ENCODE data around the gene BCKDHA. TPM values are rescaled to one million over a fixed set of nuclear protein-coding genes. Genes with fewer than 3 reads are reported as not detected.

The BCKDHA gene
- total and polyA plus RNA-seq, 2 experiments from 2014 or later: 26.8 to 29.4 TPM

- H3K79me2 ChIP-seq (ENCODE audit: insufficient read depth): 0 out of 2 replicates have a peak, but pooled peaks cover 4% of the 10 kb centered on the region
- H3K9ac ChIP-seq: no peak overlapping the region
- no peak overlapping the region for H3K27ac ChIP-seq
- H3F3A ChIP-seq (ENCODE audit: insufficient read depth): no peaks in the 10 kb centered on the region
- H3K27me3 ChIP-seq (replicated peaks; ENCODE audit: insufficient read depth): no peaks in the 10 kb centered on the region
- TF ChIP-seq EZH2phosphoT487 (IDR thresholded peaks at IDR 0.05; ENCODE audit: insufficient read depth, low read depth) (no peak), EZH2 (IDR thresholded peaks at IDR 0.05; ENCODE audit: insufficient read depth, poor library complexity, severe bottlenecking) (no peak)
- no peaks in the 10 kb centered on the region for H3K36me3 ChIP-seq (ENCODE audit: low read depth)
- no peak overlapping the region for H3K4me2 ChIP-seq (ENCODE audit: unreplicated experiment)
- in situ Hi-C loops (cut with MboI): no loop called here
- H3K9me3 ChIP-seq (ENCODE audit: low read depth): no peaks in the 10 kb centered on the region
- H3K4me3 ChIP-seq: no peak overlapping the region
- no peaks in the 10 kb centered on the region for H4K20me1 ChIP-seq (ENCODE audit: insufficient read depth)
- peak; percentile 32 for DNase-seq
- WGBS, 2 experiments (ENCODE audit: low coverage in 1 of 2, low lambda C conversion rate in 2 of 2, missing lambda C conversion rate in 2 of 2): 73 to 75% methylated on average over 4 of the region's 4 CpGs
- 0 out of 2 replicates have a peak, but pooled peaks cover 6% of the 10 kb centered on the region for H3K4me1 ChIP-seq (ENCODE audit: insufficient read depth)
- no peak overlapping the region for H2AFZ ChIP-seq
- H3K9me2 ChIP-seq (ENCODE audit: insufficient read depth): no peaks in the 10 kb centered on the region
These were observed 11.7 kb downstream of the BCKDHA start for GRCh38 chr19:41409288-41409687.

GRCh38 chr19:41410336-41411054 is 12.9 kb downstream of the BCKDHA start:
- WGBS, 2 experiments (ENCODE audit: low coverage in 1 of 2, low lambda C conversion rate in 2 of 2, missing lambda C conversion rate in 2 of 2): 88 to 94% methylated on average over 15 to 23 of the region's 23 CpGs
- Histone ChIP-seq H3K36me3 (ENCODE audit: low read depth) (no peaks in the 10 kb centered on the region), H3K27ac (no peak overlapping the region), H3K27me3 (replicated peaks; ENCODE audit: insufficient read depth) (no peaks in the 10 kb centered on the region), H3K9me2 (ENCODE audit: insufficient read depth) (no peaks in the 10 kb centered on the region), H4K20me1 (ENCODE audit: insufficient read depth) (no peaks in the 10 kb centered on the region), H3K79me2 (ENCODE audit: insufficient read depth) (0 out of 2 replicates have a peak, but pooled peaks cover 4% of the 10 kb centered on the region), H2AFZ (no peak overlapping the region), H3K9me3 (ENCODE audit: low read depth) (no peaks in the 10 kb centered on the region), H3F3A (ENCODE audit: insufficient read depth) (no peaks in the 10 kb centered on the region), H3K4me3 (no peak overlapping the region), H3K4me1 (ENCODE audit: insufficient read depth) (0 out of 2 replicates have a peak, but pooled peaks cover 6% of the 10 kb centered on the region), H3K9ac (no peak overlapping the region), H3K4me2 (ENCODE audit: unreplicated experiment) (no peak overlapping the region)
- no peak for DNase-seq
- TF ChIP-seq EZH2 (IDR thresholded peaks at IDR 0.05; ENCODE audit: insufficient read depth, poor library complexity, severe bottlenecking): no peak
- TF ChIP-seq EZH2phosphoT487 (IDR thresholded peaks at IDR 0.05; ENCODE audit: insufficient read depth, low read depth): no peak
- in situ Hi-C loops (cut with MboI): no loop called here

- no peaks in the 10 kb centered on the region for H3K36me3 ChIP-seq (ENCODE audit: low read depth)
- in situ Hi-C loops (cut with MboI): no loop called here
- DNase-seq: no peak
These were observed 13.7 kb downstream of the BCKDHA start for GRCh38 chr19:41411100-41411967.

GRCh38 chr19:41411968-41412265 is 14.3 kb downstream of the BCKDHA start:
- H4K20me1 ChIP-seq (ENCODE audit: insufficient read depth): no peaks in the 10 kb centered on the region
- TF ChIP-seq EZH2 (IDR thresholded peaks at IDR 0.05; ENCODE audit: insufficient read depth, poor library complexity, severe bottlenecking) (no peak), EZH2phosphoT487 (IDR thresholded peaks at IDR 0.05; ENCODE audit: insufficient read depth, low read depth) (no peak)
- no peaks in the 10 kb centered on the region for H3K9me3 ChIP-seq (ENCODE audit: low read depth)
- H2AFZ ChIP-seq: no peak overlapping the region
- no peak overlapping the region for H3K9ac ChIP-seq
- H3K79me2 ChIP-seq (ENCODE audit: insufficient read depth): 0 out of 2 replicates have a peak, but pooled peaks cover 4% of the 10 kb centered on the region
- WGBS, 2 experiments (ENCODE audit: low coverage in 1 of 2, low lambda C conversion rate in 2 of 2, missing lambda C conversion rate in 2 of 2): 75 to 76% methylated on average over 11 of the region's 11 CpGs
- H3K4me2 ChIP-seq (ENCODE audit: unreplicated experiment): no peak overlapping the region
- no peaks in the 10 kb centered on the region for H3K9me2 ChIP-seq (ENCODE audit: insufficient read depth)
- in situ Hi-C loops (cut with MboI): no loop called here
- H3F3A ChIP-seq (ENCODE audit: insufficient read depth): no peaks in the 10 kb centered on the region
- DNase-seq: no peak
- no peaks in the 10 kb centered on the region for H3K27me3 ChIP-seq (replicated peaks; ENCODE audit: insufficient read depth)
- no peak overlapping the region for H3K27ac ChIP-seq
- H3K4me3 ChIP-seq: no peak overlapping the region
- 0 out of 2 replicates have a peak, but pooled peaks cover 6% of the 10 kb centered on the region for H3K4me1 ChIP-seq (ENCODE audit: insufficient read depth)
- H3K36me3 ChIP-seq (ENCODE audit: low read depth): no peaks in the 10 kb centered on the region

More at GRCh38 chr19:41411100-41411967, 13.7 kb downstream of the BCKDHA start:
- Histone ChIP-seq H2AFZ (no peak overlapping the region), H3K79me2 (ENCODE audit: insufficient read depth) (0 out of 2 replicates have a peak, but pooled peaks cover 4% of the 10 kb centered on the region), H3K4me2 (ENCODE audit: unreplicated experiment) (no peak overlapping the region), H3K9me2 (ENCODE audit: insufficient read depth) (no peaks in the 10 kb centered on the region), H3K27ac (no peak overlapping the region), H3K9me3 (ENCODE audit: low read depth) (no peaks in the 10 kb centered on the region), H3K27me3 (replicated peaks; ENCODE audit: insufficient read depth) (no peaks in the 10 kb centered on the region), H3K9ac (no peak overlapping the region), H3K4me3 (no peak overlapping the region), H3K4me1 (ENCODE audit: insufficient read depth) (0 out of 2 replicates have a peak, but pooled peaks cover 6% of the 10 kb centered on the region), H4K20me1 (ENCODE audit: insufficient read depth) (no peaks in the 10 kb centered on the region), H3F3A (ENCODE audit: insufficient read depth) (no peaks in the 10 kb centered on the region)
- TF ChIP-seq EZH2 (IDR thresholded peaks at IDR 0.05; ENCODE audit: insufficient read depth, poor library complexity, severe bottlenecking): no peak
- no peak for TF ChIP-seq EZH2phosphoT487 (IDR thresholded peaks at IDR 0.05; ENCODE audit: insufficient read depth, low read depth)
- WGBS, 2 experiments (ENCODE audit: low coverage in 1 of 2, low lambda C conversion rate in 2 of 2, missing lambda C conversion rate in 2 of 2): 55 to 59% methylated on average over 9 of the region's 9 CpGs
